Right lobe of liver (tissue), 6 donors: ENCODE measurements around the gene LRP10. TPM values are rescaled to one million over a fixed set of nuclear protein-coding genes. Genes with fewer than 3 reads are reported as not detected.
"Not testable (repeated sequence)": the region's sequence is repeated elsewhere in the genome, so short reads cannot be mapped to it uniquely, and the experiment has no call there.

Source experiments
- ATAC-seq, 4 donors: fragments of 200-7000 bp; cut with Tn5 transposase; one replicate each; pipeline ENCODE4 v1.9.1; 2020; ENCODE audit warnings: mild to moderate bottlenecking in 4 of 4, moderate library complexity in 4 of 4
- DNase-seq, 3 donors: peaks; one replicate each; pipeline ENCODE4 v3.0.0-alpha.2; 2020
- H3K27ac ChIP-seq, 3 donors: fragments of 200-600 bp; one replicate each; pipeline ENCODE4 v1.8.0; 2022
- H3K27me3 ChIP-seq, 2 donors: fragments of 200-600 bp; one replicate each; pipeline ENCODE4 v1.8.0; 2022
- H3K36me3 ChIP-seq, 4 donors: fragments of 200-600 bp; sonication (generic) in 1 of 4; one replicate each; pipeline versions ENCODE4 v1.5.1 to v1.8.0; 2017 to 2022; ENCODE audit warnings: control low read depth in 1 of 4
- H3K4me1 ChIP-seq, 4 donors: fragments of 200-600 bp; sonication (generic) in 1 of 4; one replicate each; pipeline versions ENCODE4 v1.5.1 to v1.8.0; 2017 to 2022; ENCODE audit warnings: control low read depth in 1 of 4
- H3K4me3 ChIP-seq, 3 donors: fragments of 200-600 bp; one replicate each; pipeline ENCODE4 v1.8.0; 2022
- H3K9me3 ChIP-seq, 4 donors: fragments of 200-600 bp; sonication (generic) in 1 of 4; one replicate each; pipeline versions ENCODE4 v1.5.1 to v1.8.0; 2017 to 2022; ENCODE audit warnings: control low read depth in 1 of 4
- POLR2A ChIP-seq: fragments of 450-650 bp; IDR thresholded peaks from one replicate; pipeline ENCODE4 v1.6.1; 2017; ENCODE audit warnings: antibody characterized with exemption, mild to moderate bottlenecking
- WGBS: methylation state at CpG from one replicate; pipeline ENCODE4 v1.1.6; 2018; ENCODE audit warnings: low coverage, low lambda C conversion rate; ENCODE audit not compliant: insufficient coverage; ENCODE audit errors: missing lambda C conversion rate; 5-methylcytosine and 5-hydroxymethylcytosine counted together
- intact Hi-C, 2 donors: fragments of 100-400 bp; cut with DNase I; formaldehyde crosslinking; loops; one replicate each; pipeline versions ENCODE4 v1.11.2 to v1.14.1; 2022
- total RNA-seq, 6 experiments: library from RNA; depleted of rRNA in 2 of 6; stranded (reverse); fragments of >200 nt in 2 of 6; fragmentation: NEBNext Ultra II Directional in 3 of 6; extraction: Animal tissue kit (Norgen Biotek cat#: 25700) in 3 of 6; gene quantifications; one replicate each; pipeline versions ENCODE4 v1.1.0 to v1.2.4, GENCODE V29; 2016 to 2023
- TF ChIP-seq, protein P1 (sequence below), 4 donors: fragments of 200-600 bp in 3 of 4; fragments of 450-650 bp in 1 of 4; IDR thresholded peaks; one replicate each; pipeline versions ENCODE4 v1.5.1 to v1.8.0; 2016 to 2022; ENCODE audit warnings: antibody characterized with exemption in 4 of 4, mild to moderate bottlenecking in 2 of 4
- donor health status: DM: no; HTN: yes; CAD: no.
- donor health status: DM: no; HTN: no; CAD: no.
- donor health status: DM: no; HTN: no; CAD: no.
- donor health status: DM: no; HTN: yes; CAD: no.
- donor health status: DM: no; HTN: yes; CAD: no.

LRP10 gene
- total RNA-seq, 6 experiments from 2014 or later = 31.0 to 54.5 (median 44.6) TPM

DNA sequence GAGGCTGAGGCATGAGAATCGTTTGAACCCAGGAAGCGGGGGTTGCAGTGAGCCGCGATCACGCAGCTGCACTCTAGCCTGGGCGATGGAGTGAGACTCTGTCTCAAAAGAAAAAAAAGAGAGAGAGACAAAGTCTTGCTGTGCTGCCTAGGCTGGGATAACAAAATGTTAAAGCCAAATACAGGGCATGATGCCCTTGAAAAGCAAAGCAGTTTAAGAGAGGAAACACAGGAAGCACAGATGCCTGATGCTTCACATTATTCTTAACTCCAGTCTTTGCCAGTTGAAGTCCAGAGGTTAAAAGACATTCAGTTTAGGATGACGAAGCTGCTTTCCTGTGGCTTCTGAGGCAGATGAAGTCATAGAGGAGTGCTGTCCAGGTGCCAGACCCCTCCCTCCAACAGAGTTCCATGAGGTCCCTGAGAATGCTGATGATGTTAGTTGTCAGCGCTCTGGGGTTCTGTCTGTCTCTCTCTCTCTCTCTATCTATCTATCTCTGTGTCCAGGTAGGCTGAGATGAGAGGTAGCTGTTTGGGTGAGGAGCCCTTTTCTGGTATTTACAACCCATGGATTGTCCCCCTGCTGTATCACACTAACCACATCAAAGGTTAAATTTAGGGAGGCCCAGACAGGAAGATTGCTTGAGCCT, 46.7 kb upstream of the LRP10 start:
- H3K27ac ChIP-seq = no peak overlapping the region
- DNase-seq (no peak), ATAC-seq (peak in 1 of 4 donors; percentile 28)
- H3K9me3 ChIP-seq = no peaks in the 10 kb centered on the region
- TF ChIP-seq, protein P1, sequence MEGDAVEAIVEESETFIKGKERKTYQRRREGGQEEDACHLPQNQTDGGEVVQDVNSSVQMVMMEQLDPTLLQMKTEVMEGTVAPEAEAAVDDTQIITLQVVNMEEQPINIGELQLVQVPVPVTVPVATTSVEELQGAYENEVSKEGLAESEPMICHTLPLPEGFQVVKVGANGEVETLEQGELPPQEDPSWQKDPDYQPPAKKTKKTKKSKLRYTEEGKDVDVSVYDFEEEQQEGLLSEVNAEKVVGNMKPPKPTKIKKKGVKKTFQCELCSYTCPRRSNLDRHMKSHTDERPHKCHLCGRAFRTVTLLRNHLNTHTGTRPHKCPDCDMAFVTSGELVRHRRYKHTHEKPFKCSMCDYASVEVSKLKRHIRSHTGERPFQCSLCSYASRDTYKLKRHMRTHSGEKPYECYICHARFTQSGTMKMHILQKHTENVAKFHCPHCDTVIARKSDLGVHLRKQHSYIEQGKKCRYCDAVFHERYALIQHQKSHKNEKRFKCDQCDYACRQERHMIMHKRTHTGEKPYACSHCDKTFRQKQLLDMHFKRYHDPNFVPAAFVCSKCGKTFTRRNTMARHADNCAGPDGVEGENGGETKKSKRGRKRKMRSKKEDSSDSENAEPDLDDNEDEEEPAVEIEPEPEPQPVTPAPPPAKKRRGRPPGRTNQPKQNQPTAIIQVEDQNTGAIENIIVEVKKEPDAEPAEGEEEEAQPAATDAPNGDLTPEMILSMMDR (IDR thresholded peaks at IDR 0.05) = no peak
- TF ChIP-seq POLR2A = no peak
- no peaks in the 10 kb centered on the region for H3K27me3 ChIP-seq
- H3K4me1 ChIP-seq = peaks cover 0 to 13% (median 0%) of the 10 kb centered on the region in 4 donors
- H3K4me3 ChIP-seq = no peak overlapping the region
- WGBS = 37% methylated on average over 7 of the region's 8 CpGs
- intact Hi-C loops = no loop called here
- H3K36me3 ChIP-seq = no peaks in the 10 kb centered on the region

DNA sequence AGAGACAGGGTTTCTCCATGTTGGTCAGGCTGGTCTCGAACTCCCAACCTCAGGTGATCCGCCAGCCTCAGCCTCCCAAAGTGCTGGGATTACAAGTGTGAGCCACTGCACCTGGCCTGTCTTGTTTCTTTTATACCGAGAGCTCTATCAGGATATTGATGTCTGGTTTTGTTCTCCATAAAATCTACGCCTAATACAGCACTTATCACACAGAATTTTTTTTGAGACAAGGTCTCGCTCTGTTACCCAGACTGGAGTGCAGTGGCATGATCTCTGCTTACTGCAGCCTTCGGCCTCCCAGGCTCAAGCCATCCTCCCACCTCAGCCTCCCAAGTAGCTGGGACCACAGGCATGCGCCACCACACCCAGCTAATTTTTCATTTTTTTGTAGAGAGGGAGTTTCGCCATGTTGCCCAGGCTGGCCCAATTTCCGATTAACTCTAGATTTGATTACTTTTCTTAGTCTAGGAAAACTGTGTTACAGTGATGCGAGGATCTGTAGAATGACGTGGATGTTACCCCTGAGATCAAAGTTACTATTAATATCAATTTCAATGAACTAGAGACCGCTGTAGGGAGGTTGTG, 42.4 kb upstream of the LRP10 start:
- Histone ChIP-seq H3K4me3 (peak overlapping the region; percentile 81 to 96 (median 87)), H3K27ac (peak overlapping the region; percentile 13 to 67 (median 53)), H3K36me3 (peaks cover 0 to 16% (median 1%) of the 10 kb centered on the region in 4 donors)
- intact Hi-C loops, H3K4me1 ChIP-seq, H3K27me3 ChIP-seq, DNase-seq, H3K9me3 ChIP-seq: not testable (repeated sequence)
- 81% methylated on average over 9 of the region's 12 CpGs for WGBS
- peak in 1 of 4 donors; percentile 13 for ATAC-seq

DNA sequence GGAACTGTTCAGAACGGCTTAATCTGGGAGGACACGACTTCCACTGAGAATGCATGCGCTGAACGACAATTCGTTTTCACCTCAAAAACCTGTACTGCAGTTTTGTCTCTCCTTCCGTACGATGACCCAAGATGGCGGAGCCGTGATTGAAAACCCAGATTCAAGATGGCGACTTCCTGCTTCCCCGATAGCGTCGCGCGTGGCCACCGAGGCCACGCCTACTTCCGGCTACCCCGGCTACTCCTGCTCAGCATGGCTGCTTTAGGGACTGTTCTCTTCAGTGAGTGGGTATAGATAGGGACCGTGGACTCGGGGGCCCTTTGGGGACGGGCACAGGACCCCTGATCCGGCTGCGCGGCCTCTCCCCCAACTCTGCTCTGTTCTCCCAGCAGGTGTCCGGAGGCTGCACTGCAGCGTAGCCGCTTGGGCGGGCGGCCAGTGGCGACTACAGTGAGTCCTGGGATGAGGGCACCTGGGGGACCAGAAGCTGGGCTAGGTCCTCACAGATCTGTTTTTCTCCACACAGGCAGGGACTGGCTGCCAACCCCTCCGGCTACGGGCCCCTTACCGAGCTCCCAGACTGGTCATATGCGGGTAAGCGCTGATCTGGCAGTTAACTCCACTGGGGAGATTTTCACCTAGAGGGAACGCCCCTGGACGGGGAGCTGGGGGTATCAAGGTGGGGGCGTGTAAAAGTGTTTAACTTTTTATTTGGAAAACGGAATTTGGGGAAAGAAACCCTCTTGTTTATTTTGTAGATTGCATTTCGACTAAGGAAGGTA, 41.7 kb upstream of the LRP10 start, which contains the start of gene MRPL52:
MRPL52 (plus strand) TSS at position 227 of the 782 bp plus-strand sequence; CDS start at position 253, 26 bp downstream.
- peak within 1 kb of the TSS; percentile 13 to 67 (median 53) for H3K27ac ChIP-seq
- ATAC-seq = peak; percentile 98 to 99 (median 98)
- no peaks in the 10 kb centered on the region for H3K9me3 ChIP-seq
- intact Hi-C loops = no loop called here
- no peaks in the 10 kb centered on the region for H3K27me3 ChIP-seq
- 2% methylated on average over 23 of the region's 41 CpGs for WGBS
- peaks cover 0 to 18% (median 1%) of the 10 kb centered on the region in 4 donors for H3K36me3 ChIP-seq
- peak within 1 kb of the TSS; percentile 81 to 96 (median 87) for H3K4me3 ChIP-seq
- H3K4me1 ChIP-seq = peaks cover 0 to 6% (median 3%) of the 10 kb centered on the region in 4 donors
- TF ChIP-seq, protein P1 (IDR thresholded peaks at IDR 0.05) = no peak
- peak; percentile 40 for TF ChIP-seq POLR2A
- peak; percentile 90 to 93 (median 91) for DNase-seq

DNA sequence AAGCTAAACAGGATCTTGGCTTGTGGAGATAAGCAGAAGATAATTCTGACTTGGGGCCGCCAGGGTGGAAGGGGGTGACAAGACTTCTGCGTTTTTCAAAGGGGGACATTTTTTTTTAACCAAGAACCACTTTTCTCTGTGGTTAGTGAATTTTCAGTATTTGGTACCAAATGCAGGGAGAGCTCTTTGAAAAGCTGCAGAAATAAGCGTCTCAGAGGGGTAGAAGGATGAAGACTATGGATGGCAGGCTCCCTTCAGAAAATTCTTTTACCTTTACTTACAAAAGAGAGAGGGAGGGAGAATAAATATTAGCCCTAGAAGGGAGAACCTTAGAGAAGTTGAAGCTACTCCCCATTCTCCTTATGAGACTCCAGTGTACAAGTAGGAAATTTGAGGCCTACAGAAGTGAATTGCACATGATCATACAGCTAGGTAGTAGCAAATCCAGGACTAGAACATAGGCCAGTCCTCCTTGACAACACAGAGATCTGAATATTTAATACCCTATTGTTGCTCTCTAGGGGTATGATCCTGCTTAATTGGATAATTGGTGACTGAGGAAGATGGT, 41.0 kb upstream of the LRP10 start:
- intact Hi-C loops = no loop called here
- peak overlapping the region; percentile 81 to 96 (median 87) for H3K4me3 ChIP-seq
- DNase-seq (no peak), ATAC-seq (no peak)
- peaks cover 0 to 18% (median 1%) of the 10 kb centered on the region in 4 donors for H3K36me3 ChIP-seq
- H3K27me3 ChIP-seq = no peaks in the 10 kb centered on the region
- peak overlapping the region in 1 of 3 donors; percentile 13 for H3K27ac ChIP-seq
- no peak for TF ChIP-seq POLR2A
- TF ChIP-seq, protein P1 (IDR thresholded peaks at IDR 0.05) = no peak
- peaks cover 0 to 6% (median 3%) of the 10 kb centered on the region in 4 donors for H3K4me1 ChIP-seq
- 22% methylated on average over 3 of the region's 3 CpGs for WGBS
- H3K9me3 ChIP-seq = no peaks in the 10 kb centered on the region
